ENCODE results near the gene SNX9. TPM values are rescaled to one million over a fixed set of nuclear protein-coding genes. Genes with fewer than 3 reads are reported as not detected.

SNX9 gene
- total RNA-seq, 4 donors from 2014 or later: 29.4 to 44.9 (median 33.3) TPM

GRCh38 chr6:157983406-157984119 is 160.5 kb downstream of the SNX9 start:
- intact Hi-C loops (cut with DNase I; ENCODE audit: low total_unique reads) (loop anchor here (5.0 kb wide), 1 partner anchor 161 kb away; the partner anchor contains the start of gene SNX9), in situ Hi-C loops (cut with MboI; ENCODE audit: low sequenced_read_pairs in 4 of 4) (loop anchor here in 1 of 4 donors (10.0 kb wide), 1 partner anchor 81 kb away; no protein-coding TSS in a partner anchor)
- no peak for DNase-seq
- no peak for TF ChIP-seq POLR2A (IDR thresholded peaks at IDR 0.05)
- TF ChIP-seq, protein P1, sequence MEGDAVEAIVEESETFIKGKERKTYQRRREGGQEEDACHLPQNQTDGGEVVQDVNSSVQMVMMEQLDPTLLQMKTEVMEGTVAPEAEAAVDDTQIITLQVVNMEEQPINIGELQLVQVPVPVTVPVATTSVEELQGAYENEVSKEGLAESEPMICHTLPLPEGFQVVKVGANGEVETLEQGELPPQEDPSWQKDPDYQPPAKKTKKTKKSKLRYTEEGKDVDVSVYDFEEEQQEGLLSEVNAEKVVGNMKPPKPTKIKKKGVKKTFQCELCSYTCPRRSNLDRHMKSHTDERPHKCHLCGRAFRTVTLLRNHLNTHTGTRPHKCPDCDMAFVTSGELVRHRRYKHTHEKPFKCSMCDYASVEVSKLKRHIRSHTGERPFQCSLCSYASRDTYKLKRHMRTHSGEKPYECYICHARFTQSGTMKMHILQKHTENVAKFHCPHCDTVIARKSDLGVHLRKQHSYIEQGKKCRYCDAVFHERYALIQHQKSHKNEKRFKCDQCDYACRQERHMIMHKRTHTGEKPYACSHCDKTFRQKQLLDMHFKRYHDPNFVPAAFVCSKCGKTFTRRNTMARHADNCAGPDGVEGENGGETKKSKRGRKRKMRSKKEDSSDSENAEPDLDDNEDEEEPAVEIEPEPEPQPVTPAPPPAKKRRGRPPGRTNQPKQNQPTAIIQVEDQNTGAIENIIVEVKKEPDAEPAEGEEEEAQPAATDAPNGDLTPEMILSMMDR (IDR thresholded peaks at IDR 0.05 in 4 of 5, conservative IDR thresholded peaks at IDR 0.05 in 1 of 5): no peak
- Histone ChIP-seq H3K36me3 (no peaks in the 10 kb centered on the region), H3K9me3 (no peaks in the 10 kb centered on the region), H3K27me3 (no peaks in the 10 kb centered on the region), H3K4me1 (peaks cover 9 to 14% of the 10 kb centered on the region in 2 donors), H3K27ac (no peak overlapping the region), H3K4me3 (no peak overlapping the region)
- no peak for ATAC-seq

DNA sequence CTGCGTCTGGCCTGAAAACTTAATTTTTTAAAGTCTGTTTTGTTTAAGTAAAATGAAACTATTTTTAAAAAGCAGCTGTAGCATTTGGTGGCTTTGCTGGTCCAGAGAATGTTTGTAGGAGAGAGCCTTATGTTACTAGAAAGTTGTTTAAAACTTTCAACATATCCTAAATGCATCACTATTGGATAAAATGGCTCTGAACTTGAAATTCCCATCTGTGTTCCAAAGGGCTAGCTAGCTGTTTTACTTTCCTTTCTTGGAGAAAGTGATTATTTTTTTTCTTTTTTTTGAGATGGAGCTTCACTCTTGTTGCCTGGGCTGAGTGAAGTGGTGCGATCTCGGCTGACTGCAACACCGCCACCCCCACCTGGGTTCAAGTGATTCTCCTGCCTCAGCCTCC is 161.1 kb downstream of the SNX9 start:
- DNase-seq: no peak
- no peak overlapping the region for H3K4me3 ChIP-seq
- no peak overlapping the region for H3K27ac ChIP-seq
- H3K27me3 ChIP-seq: no peaks in the 10 kb centered on the region
- peaks cover 15 to 18% of the 10 kb centered on the region in 2 donors for H3K4me1 ChIP-seq
- in situ Hi-C loops (cut with MboI; ENCODE audit: low sequenced_read_pairs in 4 of 4) (loop anchor here in 1 of 4 donors (10.0 kb wide), 1 partner anchor 81 kb away; no protein-coding TSS in a partner anchor), intact Hi-C loops (cut with DNase I; ENCODE audit: low total_unique reads) (loop anchor here (5.0 kb wide), 1 partner anchor 162 kb away; the partner anchor contains the start of gene SNX9)
- no peaks in the 10 kb centered on the region for H3K36me3 ChIP-seq
- ATAC-seq: no peak
- no peaks in the 10 kb centered on the region for H3K9me3 ChIP-seq
- TF ChIP-seq, protein P1 (IDR thresholded peaks at IDR 0.05 in 4 of 5, conservative IDR thresholded peaks at IDR 0.05 in 1 of 5): no peak
- TF ChIP-seq POLR2A (IDR thresholded peaks at IDR 0.05): no peak

DNA sequence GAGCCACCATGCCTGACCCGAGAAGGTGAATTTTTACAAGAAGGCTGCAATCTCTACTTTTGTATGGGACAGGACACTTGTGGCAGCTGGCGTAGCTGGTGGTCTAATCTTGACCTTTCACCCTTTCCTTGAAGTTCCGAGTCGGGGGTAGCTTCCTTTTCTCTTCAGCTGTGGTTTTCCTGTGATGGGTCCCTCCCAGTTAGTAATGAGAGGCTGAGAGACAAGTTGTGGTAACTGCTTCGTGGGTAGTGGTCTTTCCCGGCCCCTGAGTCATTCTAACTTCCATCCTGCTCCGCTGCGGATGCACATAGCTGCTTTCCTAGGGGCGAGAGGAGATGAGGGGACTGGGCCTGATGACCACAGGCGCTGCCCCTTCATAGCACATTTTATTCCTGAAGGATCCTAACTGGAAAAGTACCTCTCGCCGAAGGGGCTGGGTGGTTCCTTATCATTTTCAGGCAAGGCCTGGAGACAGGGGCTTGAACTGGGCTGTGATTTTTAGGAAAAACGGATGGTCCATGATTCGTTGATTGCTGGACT is 161.7 kb downstream of the SNX9 start:
- TF ChIP-seq, protein P1 (IDR thresholded peaks at IDR 0.05 in 4 of 5, conservative IDR thresholded peaks at IDR 0.05 in 1 of 5): no peak
- TF ChIP-seq POLR2A (IDR thresholded peaks at IDR 0.05): no peak
- Histone ChIP-seq H3K36me3 (no peaks in the 10 kb centered on the region), H3K4me3 (no peak overlapping the region), H3K4me1 (peaks cover 19 to 22% of the 10 kb centered on the region in 2 donors), H3K27me3 (no peaks in the 10 kb centered on the region), H3K27ac (no peak overlapping the region), H3K9me3 (no peaks in the 10 kb centered on the region)
- no peak for ATAC-seq
- in situ Hi-C loops (cut with MboI; ENCODE audit: low sequenced_read_pairs in 4 of 4) (loop anchor here in 3 of 4 donors (5.0 to 10.0 kb wide), 2 partner anchors 80 to 88 kb away; no protein-coding TSS in a partner anchor), intact Hi-C loops (cut with DNase I; ENCODE audit: low total_unique reads) (loop anchor here (5.0 kb wide), 1 partner anchor 162 kb away; the partner anchor contains the start of gene SNX9)
- no peak for DNase-seq

GRCh38 chr6:157985378-157986155 is 162.5 kb downstream of the SNX9 start:
- Histone ChIP-seq H3K27ac (no peak overlapping the region), H3K4me3 (no peak overlapping the region), H3K9me3 (no peaks in the 10 kb centered on the region), H3K36me3 (no peaks in the 10 kb centered on the region), H3K27me3 (no peaks in the 10 kb centered on the region), H3K4me1 (peaks cover 27 to 30% of the 10 kb centered on the region in 2 donors)
- in situ Hi-C loops (cut with MboI; ENCODE audit: low sequenced_read_pairs in 4 of 4) (loop anchor here in 3 of 4 donors (5.0 to 10.0 kb wide), 2 partner anchors 79 to 87 kb away; no protein-coding TSS in a partner anchor), intact Hi-C loops (cut with DNase I; ENCODE audit: low total_unique reads) (no loop called here)
- TF ChIP-seq, protein P1 (IDR thresholded peaks at IDR 0.05 in 4 of 5, conservative IDR thresholded peaks at IDR 0.05 in 1 of 5): no peak
- TF ChIP-seq POLR2A (IDR thresholded peaks at IDR 0.05): no peak
- no peak for DNase-seq
- no peak for ATAC-seq
